ENCODE data around the gene CUL7. TPM values are rescaled to one million over a fixed set of nuclear protein-coding genes. Genes with fewer than 3 reads are reported as not detected.

The CUL7 gene
- 68.9 and 77.8 TPM in 2 replicates for total RNA-seq

GRCh38 chr6:43053545-43054205, at the start of gene CUL7:
TSS of gene CUL7 (minus strand) at chr6:43053851. CDS start at chr6:43052788, 1,063 bp downstream.

GRCh38 chr6:43075670-43076463, 22.2 kb upstream of the CUL7 start, which contains the start of gene PTK7:
TSS of gene PTK7 (plus strand) at chr6:43076314. CDS start at chr6:43076489, 175 bp downstream.

GRCh38 chr6:43059168-43060033, 5.8 kb upstream of the CUL7 start, which contains the start of the genes KLC4 and MRPL2:
TSS of gene KLC4 (plus strand) at chr6:43059631. CDS start at chr6:43061336, 1,705 bp downstream.
TSS of gene MRPL2 (minus strand) at chr6:43059434. CDS start at chr6:43059381, 53 bp downstream.

GRCh38 chr6:43021270-43022047, 32.2 kb downstream of the CUL7 start, which contains the start of gene RRP36:
TSS of gene RRP36 (plus strand) at chr6:43021623. CDS start at chr6:43021655, 32 bp downstream.

GRCh38 chr6:43013843-43014433, 39.7 kb downstream of the CUL7 start, which contains the start of the genes KLHDC3 and MEA1:
TSS of gene KLHDC3 (plus strand) at chr6:43014249. CDS start at chr6:43017193, 2,944 bp downstream.
TSS of gene MEA1 (minus strand) at chr6:43013946. CDS start at chr6:43013813, 133 bp downstream.

Other genes starting within 250 kb of the CUL7 start
- gene RPL7L1, start 174.2 kb downstream of the CUL7 start, total RNA-seq = 106 and 120 TPM in 2 replicates
- not detected in 2 replicates for gene PTCRA, start 137.8 kb downstream of the CUL7 start, total RNA-seq
- 49.1 and 62.5 TPM in 2 replicates for gene CNPY3, start 124.4 kb downstream of the CUL7 start, total RNA-seq
- gene GNMT, start 93.1 kb downstream of the CUL7 start, total RNA-seq = 0.13 and 0.36 TPM in 2 replicates
- 35.5 and 61.3 TPM in 2 replicates for gene PEX6, start 74.7 kb downstream of the CUL7 start, total RNA-seq
- 30.0 and 39.8 TPM in 2 replicates for gene PPP2R5D, start 69.3 kb downstream of the CUL7 start, total RNA-seq
- gene MEA1, start 39.9 kb downstream of the CUL7 start, total RNA-seq = 49.3 and 53.0 TPM in 2 replicates
- gene KLHDC3, start 39.6 kb downstream of the CUL7 start, total RNA-seq = 59.1 and 86.7 TPM in 2 replicates
- gene RRP36, start 32.2 kb downstream of the CUL7 start, total RNA-seq = 57.6 and 63.3 TPM in 2 replicates
- gene MRPL2, start 5.6 kb upstream of the CUL7 start, total RNA-seq = 16.3 and 19.5 TPM in 2 replicates
- gene KLC4, start 5.8 kb upstream of the CUL7 start, total RNA-seq = 19.8 and 24.2 TPM in 2 replicates
- gene PTK7, start 22.5 kb upstream of the CUL7 start, total RNA-seq = 36.5 and 85.2 TPM in 2 replicates
- gene SRF, start 117.4 kb upstream of the CUL7 start, total RNA-seq = 19.1 and 27.0 TPM in 2 replicates
- gene CUL9, start 128.3 kb upstream of the CUL7 start, total RNA-seq = 28.3 and 41.0 TPM in 2 replicates
- gene DNPH1, start 175.6 kb upstream of the CUL7 start, total RNA-seq = 29.1 and 40.7 TPM in 2 replicates
- 0.07 TPM in 1 of 2 replicates, not detected in the other for gene TTBK1, start 189.6 kb upstream of the CUL7 start, total RNA-seq
- not detected in 2 replicates for gene SLC22A7, start 244.4 kb upstream of the CUL7 start, total RNA-seq